Activated naive CD4-positive, alpha-beta T cell treated with Interleukin-2 at 50 U/mL for 16 hours (primary cell): ENCODE data around the gene ZNF277.

Source experiments
- DNase-seq: peaks from one replicate; pipeline ENCODE4 v3.0.0-alpha.2; 2020

ZNF277 gene

DNA sequence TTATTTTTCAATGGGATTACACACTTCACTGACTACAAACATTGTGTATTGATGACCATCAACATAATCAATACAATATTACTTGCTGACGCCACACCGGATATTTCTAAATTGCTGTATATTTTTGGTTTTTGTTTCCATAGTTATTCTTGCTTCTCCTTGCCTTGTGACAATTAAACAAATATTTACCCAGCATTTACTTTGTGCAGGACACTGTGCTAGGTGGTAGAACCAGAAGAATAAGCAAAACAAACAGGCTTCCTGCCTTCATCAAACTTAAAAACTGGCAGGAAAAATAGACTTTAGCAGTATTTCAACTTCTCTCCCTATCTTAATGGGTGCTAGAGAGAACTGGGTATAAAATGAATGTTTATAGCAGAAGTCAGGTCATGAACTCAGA is 50.6 kb downstream of the ZNF277 start:
- DNase-seq = no peak

DNA sequence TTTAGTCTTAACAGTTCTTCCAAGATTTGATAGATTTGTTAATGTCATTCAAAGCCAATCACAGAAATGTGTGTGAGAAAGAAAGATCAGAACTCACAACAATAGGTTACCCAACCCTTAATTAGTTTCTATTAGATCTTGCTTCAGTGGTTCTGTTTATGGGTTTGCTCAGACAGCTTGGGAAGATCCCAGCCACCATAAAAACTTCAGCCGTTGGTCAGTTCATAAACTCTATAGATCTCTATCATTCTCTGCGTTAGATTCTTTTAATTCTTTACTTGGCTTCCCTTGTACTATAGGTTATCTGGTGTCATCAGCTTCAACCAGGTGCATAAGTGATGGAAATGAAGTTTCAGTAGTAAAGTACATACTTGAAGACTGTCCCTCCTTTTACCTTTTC is 54.4 kb downstream of the ZNF277 start:
- no peak for DNase-seq

DNA sequence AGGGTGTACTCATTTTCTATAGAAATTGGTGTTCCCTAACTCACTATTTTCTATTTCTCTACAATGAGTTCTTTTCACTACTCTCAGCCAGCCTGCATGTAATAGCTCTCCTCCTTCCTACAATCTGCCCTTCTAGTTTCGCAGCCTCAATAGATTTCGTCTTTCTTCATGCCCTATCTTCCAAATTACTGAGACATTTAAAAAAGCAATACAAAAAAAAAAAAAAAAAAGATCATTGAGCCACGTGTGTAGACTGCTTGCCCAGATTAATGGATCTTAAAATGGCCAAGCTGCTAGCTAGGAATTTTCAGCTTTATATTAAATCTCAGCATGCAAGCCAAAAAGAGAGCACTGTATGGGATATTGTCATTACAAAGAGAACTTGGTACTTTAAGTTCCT is 55.5 kb downstream of the ZNF277 start:
- no peak for DNase-seq

DNA sequence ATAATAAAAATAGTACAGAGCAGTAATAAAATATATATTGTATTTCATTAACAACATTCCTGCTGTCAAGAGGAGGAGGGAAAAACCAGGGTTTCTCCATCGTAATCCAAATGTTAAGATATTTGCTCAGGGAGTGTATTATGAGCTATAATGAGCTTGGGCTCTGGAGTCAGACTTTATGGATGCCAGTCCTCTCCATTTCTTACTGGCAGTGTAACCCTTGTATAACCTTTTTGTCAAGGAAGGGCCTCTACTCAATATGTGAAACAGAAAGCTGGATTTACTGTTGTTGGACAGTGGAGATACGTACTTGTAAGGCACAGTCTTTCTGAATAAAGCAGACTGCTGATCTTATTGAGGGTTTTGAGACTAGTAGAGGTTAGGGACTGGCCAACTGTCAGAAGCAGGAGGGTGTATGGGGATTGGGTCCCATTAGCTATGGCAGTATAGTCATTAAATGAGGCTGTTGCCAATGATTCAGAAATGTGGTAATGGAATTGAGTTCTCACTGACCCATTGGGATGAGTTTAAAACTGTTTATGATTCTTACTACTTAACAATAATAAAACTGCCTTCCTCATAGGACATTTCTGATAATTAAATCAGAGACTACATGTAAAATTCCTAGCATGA is 56.5 kb downstream of the ZNF277 start:
- DNase-seq = no peak

DNA sequence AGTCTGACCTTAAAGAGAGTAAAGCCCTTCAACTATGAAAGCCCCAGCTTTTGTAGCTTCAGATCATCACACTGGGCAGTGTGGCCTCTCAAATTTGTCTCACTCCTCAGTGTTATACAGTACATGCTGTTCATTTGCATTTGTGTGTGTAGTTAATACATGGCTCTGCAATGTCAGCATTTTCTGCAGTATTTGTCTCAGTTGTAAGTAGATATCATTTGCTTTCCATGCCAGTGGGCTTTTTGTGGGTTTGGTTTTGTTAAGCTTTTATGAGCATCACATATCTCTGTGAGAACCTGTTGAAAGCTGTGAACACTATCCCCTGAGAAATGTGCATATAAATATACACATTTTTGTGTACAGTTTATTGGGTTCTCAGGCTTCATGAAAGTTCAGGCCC is 57.0 kb downstream of the ZNF277 start:
- DNase-seq = no peak

DNA sequence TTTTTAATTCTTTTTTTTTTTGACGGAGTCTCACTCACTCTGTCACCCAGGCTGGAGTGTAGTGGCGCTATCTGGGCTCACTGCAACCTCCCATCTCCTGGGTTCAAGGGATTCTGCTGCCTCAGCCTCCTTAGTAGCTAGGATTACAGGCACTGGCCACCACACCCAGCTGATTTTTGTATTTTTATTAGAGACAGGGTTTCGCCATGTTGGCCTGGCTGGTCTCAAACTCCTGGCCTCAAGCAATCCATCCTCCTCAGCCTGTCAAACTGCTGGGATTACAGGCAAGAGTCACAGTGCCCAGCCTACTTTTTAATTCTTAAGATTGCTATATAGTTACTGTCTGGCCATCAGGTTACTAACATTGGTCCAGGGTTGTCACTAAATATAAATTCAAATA is 59.6 kb downstream of the ZNF277 start:
- no peak for DNase-seq

DNA sequence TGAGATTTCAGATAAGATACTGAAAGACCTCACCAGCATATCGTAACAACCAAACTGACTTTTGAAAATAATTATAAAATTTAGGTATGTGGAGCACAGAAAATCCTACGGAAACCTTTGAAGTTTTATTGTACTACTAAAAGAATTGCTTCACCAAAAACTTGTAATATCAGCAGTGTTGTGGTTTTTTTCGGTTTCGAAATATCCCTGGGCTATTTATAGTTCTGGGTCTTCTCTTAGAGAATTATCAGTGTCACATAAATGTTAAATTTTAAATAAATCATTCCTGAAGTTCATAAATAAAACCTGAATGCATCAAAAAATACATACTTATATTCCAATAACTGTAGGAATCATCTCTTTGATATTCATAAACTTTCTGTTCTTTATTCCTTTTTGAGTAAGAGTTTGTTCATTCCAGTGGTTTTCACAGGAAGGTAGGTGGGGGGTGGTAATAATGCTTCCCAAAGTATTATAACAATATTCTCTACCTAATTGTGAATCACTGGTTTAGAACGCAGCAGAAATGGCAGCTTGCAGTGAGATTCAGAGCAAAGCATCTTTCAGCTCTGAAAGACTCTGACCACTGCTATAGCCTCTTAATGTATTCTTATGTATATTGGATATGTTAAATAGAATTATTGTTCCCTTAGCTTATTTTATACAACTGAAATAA is 60.2 kb downstream of the ZNF277 start:
- no peak for DNase-seq

DNA sequence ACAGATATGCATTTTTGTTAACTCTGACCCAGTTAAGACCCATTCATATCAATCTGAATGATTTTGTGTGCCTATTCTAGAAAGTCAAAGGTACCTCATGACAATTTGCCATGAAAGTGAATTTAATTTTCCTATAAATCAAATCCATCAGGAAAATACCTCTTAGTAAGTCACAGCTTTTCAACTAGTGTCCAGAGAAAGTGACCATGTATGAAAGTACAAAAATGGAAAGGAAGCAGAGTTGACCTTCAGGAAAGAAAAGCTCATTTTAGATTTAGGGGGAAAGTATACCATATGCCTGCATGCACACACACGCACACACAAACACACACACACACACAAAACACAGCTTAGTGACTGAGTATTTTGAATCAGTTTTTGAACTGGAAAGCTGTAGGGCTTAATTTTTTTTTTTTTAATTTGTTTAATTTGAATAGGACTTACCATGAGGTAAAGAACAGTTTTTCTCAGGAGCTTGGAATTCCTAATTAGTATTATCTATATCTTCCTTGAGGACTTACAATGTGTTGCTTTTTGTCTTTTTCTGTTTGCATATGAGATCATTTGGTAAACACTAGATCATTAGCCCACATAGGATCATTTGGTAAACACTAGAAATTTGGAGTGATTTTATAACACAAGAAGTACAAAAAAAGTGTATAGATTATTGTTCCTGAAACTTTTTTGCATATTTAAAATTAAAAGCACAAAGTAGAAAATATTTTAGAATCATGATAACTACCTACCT is 61.6 kb downstream of the ZNF277 start:
- DNase-seq = no peak

DNA sequence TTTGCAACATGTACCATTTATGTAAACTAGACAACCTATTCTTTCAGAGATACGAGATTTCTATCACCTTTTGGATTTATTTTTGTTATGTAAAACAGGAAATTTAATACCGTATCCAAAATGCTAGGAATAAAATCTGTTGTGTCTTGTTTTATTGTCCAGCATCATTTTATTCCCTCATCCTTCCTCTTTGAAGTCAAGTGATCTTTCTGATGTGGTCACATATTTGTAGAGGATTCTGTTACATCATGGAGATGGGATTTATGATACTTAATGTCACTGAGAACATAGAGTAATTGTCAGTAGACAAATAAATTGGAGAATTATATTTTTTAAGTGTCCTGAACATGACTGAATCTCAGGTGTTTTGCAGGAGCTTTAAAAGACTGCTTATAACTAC is 64.7 kb downstream of the ZNF277 start:
- no peak for DNase-seq

DNA sequence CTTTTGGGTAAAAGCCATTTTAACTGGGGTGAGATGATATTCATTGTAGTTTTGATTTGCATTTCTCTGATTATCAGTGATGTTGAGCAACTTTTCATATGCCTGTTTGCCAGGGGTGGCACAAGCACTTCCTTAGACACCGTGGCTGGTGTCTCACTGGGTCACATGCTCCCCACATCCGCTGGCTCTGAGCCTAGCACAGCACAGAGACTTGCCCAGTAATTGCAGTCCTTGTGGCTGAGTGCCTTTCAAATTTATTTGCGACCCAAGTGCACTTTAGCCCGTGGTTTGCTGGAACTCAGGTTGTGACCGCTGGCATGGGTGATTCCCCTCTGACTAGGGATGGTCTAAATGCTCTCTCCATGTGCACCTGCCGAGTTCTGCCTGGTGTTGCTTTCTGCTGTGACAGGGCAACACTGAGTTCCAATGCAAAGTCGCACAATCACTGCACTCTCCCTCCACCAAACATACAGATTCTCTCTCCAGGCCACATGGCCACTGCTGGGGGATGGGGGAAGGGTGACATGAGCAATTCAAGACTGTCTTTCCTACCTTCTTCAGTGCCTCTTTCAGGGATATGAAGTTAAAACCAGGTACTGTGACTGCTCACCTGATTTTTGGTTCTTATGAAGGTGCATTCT is 66.5 kb downstream of the ZNF277 start:
- DNase-seq = no peak

DNA sequence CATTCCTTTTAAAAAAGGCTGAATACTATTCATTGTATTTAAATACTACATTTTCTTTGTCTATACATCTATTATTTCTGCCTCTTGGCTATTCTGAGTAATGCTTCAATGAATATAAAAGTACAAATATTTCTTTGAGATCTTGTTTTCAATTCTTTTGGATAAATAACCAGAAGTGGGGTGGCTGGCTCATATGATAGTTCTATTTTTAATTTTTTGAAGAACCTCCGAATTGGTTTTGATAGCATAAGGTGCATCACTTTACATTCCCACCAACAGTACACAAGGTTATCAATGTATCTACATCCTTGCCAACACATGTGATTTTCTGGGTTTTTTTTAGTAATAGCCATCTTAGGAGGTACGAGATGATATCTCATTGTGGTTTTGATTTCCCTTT is 72.5 kb downstream of the ZNF277 start:
- no peak for DNase-seq

DNA sequence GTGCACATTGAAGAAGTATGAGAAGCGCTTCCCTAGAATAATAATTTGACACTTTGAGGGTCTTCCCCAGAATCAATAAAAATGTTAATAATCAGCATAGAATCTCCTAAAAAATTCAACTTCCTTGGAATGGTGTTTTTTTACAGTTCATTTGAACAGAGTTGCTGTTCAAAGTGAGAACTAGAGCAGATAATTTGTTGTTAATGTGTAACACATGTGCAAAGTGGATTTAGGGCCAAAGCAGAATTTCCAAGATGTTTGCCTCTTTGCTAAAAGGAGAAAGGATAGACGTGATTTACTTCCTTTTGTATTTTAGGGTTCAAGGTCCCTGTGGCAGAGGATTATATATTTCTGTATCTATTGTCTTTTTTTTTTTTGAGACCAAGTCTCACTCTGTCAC is 73.8 kb downstream of the ZNF277 start:
- DNase-seq = no peak

DNA sequence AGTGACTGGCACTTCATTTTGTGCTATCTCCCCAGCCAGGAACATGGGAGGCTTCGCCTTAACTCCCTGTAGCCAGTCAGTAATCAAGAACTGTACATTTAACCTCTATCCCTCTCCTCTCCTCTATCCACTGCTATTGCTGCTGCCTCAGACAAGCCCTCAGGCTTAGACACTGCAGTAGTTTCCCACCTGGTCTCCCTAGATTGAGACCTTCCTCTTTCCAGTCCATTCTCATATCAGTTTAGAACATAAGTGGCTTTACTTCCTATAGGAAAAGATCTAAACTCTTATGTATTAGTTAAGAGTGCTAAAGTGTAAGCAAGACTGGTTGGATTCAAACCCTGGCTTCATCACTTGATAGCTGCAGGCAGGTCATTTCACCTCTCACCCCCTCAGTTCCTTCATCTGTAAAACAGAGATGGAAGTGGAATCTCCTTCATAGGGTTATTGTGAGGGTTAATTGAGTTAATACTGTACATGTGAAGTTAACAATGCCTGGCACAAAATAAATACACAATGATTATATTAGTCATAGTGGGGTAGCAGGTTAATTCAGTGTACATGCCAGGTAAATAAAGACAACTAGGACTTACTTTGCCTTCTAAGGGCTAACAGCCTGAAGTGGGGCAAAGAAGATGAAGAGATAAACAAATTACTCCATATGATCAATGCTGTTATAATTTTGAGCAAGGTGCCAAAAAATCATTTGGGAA is 76.1 kb downstream of the ZNF277 start:
- DNase-seq = no peak

DNA sequence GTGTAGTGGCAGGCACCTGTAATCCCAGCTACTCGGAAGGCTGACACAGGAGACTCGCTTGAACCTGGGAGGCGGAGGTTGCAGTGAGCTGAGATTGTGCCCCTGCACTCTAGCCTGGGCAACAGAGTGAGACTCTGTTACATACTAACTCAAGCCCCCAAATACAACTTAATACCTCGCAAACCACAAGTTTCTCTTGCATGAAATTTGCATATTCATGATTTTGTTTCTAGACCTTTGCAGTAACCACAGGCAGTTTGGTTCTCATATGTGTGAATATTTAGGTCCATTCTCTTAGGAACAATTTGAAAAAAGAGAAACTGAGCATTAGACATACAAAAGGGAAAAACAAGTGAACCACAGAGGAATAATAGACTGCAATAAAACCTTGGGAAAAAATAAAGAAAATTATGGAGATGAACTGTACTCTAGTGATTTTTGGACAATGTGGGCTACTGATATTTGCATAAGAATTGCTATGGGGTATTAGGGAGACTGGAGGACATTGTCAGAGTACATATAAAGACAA is 77.0 kb downstream of the ZNF277 start:
- no peak for DNase-seq

DNA sequence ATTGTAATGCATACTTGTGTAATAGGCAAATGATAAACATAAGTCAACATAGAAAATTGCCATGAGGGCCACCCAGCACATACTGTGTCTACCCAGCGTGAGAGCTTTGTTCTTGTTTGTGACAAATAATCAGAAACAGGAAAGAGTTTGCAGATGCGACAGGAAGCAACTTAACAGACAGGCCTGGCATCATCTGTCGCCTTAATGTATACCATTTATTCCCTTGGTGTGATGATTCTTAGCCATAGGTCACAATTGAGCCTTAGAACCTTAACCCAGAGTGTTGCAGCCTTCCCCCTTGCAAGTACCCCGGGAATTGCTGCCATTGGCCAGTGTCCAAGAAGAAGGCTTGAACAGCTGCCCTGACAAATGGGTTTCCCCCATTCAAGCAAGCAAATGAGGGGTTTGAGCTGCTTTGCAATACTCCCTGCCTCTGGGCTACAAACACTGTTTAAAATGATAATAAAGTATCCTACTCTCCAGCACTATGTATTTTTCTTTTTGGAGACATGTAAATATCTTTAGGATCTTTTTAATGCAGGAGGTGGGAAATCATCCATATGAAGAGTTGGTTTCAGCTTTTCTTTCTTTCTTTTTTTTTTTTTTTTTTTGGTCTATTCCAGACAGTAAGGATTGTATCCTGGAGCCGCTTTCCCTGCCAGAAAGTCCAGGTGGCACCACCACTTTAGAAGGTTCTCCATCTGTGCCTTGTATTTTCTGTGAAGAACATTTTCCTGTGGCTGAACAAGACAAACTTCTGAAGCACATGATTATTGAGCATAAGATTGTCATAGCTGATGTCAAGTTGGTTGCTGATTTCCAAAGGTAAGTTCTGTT is 80.0 kb downstream of the ZNF277 start:
- DNase-seq = no peak

DNA sequence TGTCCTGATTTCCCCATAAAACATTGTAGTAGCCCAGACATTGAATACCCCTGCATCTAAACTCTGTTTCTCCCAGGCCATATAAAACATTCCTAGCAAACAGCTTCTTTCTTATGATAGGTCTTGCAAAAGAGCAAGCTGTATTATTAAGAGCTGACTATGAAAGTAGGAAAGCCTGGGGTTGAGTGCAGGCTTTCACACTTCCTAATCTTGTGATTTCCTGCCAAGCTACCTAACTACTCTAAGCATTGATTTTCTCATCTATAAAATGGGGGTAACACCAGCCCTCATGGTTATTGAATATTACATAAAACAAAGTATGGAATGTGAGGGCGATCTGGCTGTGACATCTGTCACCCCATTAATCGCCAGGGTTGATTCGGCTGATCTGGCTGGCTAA is 81.8 kb downstream of the ZNF277 start:
- DNase-seq = no peak

DNA sequence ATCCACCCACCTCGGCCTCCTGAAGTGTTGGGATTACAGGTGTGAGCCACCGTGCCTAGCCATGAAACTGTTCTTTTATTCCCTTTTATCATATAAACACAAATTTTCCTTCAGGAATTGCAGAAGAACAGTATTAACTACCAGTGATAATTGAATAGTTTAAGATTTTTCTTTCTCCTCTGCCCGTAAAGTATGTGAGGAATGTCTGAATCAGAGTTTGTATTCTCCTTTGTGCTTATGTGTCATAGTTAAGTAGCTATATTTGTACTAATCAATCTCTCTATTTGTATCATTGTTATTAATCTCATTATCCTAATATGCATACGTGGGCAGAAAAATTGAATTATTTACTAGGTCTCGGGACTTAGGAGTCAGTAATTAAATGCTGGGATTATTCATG is 83.6 kb downstream of the ZNF277 start:
- no peak for DNase-seq

DNA sequence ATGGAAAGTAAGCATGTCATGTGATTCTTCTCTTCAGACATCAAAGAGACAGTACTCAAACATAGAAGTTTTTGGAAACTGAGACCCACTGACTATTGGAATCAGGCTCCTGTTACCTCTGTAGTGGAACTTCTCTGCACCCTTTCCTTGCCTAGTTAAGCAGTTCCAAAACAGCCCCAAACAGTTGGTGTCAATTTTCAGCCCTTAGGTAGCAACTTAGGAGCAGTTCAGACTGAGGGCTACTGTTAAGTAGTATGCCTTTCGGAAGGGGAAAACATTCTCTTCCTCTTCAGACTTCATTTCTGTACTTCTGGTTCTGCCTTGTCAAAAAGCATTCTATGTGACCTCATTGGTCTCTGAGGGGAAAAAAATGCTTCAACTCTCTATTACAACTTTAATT is 85.7 kb downstream of the ZNF277 start:
- no peak for DNase-seq

DNA sequence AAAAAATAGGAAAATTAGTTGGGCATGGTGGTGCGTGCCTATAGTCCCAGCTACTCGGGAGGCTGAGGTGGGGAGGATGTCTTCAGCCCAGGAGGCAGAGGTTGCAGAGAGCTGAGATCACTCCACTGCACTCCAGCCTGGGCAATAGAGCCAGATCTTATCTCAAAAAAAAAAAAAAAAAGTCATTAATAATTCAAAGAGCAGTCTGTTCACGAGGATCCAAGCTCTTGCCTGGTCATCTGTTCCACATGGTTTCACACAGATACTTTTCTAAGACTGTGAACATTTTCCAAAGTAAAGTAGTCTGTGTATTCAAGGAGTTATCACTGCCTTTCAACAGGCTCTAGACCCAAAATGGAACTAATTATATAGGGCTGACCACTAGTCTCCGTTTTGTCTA is 86.9 kb downstream of the ZNF277 start:
- no peak for DNase-seq

DNA sequence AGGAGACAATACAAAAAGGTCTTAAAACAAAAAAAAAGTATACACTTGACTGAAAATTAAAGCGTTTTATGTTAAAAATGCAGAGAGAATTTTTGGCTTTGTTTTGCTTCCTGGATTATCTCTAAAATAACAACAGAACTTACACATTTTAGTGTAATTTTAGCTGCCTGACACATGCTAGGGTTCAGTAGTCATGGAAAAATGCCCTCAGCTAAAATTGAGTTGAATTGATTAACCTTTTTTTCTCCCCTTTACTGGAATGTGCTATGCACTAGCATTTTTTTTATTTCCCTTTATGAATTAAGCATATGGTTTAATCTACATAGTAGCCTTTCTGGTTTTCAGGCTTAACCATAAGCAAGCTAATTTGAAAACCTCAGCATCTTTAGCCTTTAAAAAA is 89.9 kb downstream of the ZNF277 start:
- DNase-seq = no peak

DNA sequence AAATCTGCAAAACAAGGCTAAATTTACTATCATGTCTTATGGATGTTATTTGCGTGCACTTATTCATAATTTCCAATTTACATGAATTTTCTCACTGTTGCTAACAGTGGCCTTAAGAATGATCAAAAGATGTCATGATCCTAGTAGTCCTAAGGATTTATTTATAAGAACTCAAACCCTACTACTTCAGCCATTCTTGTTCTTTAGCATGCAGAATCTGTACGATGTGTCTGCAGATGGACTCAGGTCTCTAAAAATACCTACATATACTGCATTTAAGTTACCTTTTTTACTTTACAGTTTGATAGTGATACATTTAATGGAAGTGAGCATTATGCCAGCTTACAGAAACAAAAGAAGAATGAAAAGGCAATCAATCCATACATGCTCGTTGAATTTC is 91.2 kb downstream of the ZNF277 start:
- DNase-seq = no peak

DNA sequence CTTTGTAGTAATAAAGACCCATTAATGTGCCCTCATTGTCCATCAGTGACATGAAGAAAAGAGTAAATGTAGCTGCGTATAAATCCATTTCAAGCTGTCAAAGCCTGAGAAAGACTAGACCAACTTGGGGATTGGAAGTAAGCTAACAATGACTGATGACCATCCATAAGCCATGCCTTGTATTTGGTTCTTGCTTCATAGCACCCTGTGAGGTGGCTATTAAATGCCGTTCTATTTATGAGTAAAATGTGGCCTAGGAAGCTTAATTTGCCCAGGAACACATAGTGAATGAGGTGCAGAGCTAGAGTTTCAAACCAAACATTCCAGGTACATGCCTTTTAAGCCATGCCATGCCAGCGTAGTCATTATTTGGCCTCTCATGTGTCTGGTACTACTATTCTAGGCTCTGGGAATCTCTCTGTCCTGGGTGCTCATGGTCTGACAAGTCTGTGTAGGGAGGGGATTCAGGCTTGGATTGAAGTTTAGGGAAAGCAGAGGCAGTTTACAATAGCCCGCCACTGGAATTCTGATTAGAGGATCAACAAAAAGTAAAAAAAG is 92.1 kb downstream of the ZNF277 start:
- DNase-seq = no peak
